ENCODE data around the gene TMEM140.

GRCh38 chr7:135151132-135151531 lies 3.3 kb downstream of the TMEM140 start:
- TF ChIP-seq TAF1 (IDR thresholded peaks at IDR 0.05; ENCODE audit: borderline replicate concordance, low read depth, low read length) = no peak
- no peak for TF ChIP-seq POLR2A (IDR thresholded peaks at IDR 0.05; ENCODE audit: low read depth, low read length)
